ENCODE data around the gene LRP5.

LRP5 gene

GRCh38 chr11:68371171-68372041 is 59.0 kb downstream of the LRP5 start:
- H3K9me3 ChIP-seq = no peaks in the 10 kb centered on the region
- H3K4me3 ChIP-seq (ENCODE audit: low read depth in 1 of 2, low read length in 1 of 2) = no peak overlapping the region
- no peaks in the 10 kb centered on the region for H3K36me3 ChIP-seq
- H3K27me3 ChIP-seq = peaks cover 46% of the 10 kb centered on the region
- no peaks in the 10 kb centered on the region for H3K4me1 ChIP-seq (ENCODE audit: control insufficient read depth in 1 of 2, insufficient read depth in 1 of 2, low read depth in 1 of 2, low read length in 1 of 2)
- no peak for TF ChIP-seq CTCF (IDR thresholded peaks at IDR 0.05)
- H3K27ac ChIP-seq = no peak overlapping the region

DNA sequence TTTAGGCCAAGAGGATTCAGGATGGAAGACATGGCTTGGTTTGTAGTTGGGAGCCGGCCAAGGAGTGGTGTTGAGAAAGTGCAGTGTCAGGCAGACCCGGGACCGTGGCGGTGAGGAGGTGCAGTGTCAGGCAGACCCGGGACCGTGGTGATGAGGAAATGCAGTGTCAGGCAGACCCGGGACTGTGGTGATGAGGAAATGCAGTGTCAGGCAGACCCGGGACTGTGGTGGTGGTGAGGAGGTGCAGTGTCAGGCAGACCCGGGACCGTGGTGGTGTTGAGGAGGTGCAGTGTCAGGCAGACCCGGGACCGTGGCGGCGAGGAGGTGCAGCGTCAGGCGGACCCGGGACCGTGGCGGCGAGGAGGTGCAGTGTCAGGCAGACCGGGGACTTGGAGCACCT is 59.7 kb downstream of the LRP5 start:
- Histone ChIP-seq H3K27ac (no peak overlapping the region), H3K9me3 (no peaks in the 10 kb centered on the region), H3K4me1 (ENCODE audit: control insufficient read depth in 1 of 2, insufficient read depth in 1 of 2, low read depth in 1 of 2, low read length in 1 of 2) (no peaks in the 10 kb centered on the region), H3K4me3 (ENCODE audit: low read depth in 1 of 2, low read length in 1 of 2) (no peak overlapping the region), H3K27me3 (peaks cover 46% of the 10 kb centered on the region), H3K36me3 (no peaks in the 10 kb centered on the region)
- no peak for TF ChIP-seq CTCF (IDR thresholded peaks at IDR 0.05)

- H3K36me3 ChIP-seq = no peaks in the 10 kb centered on the region
- no peak for TF ChIP-seq CTCF (IDR thresholded peaks at IDR 0.05)
Measured at GRCh38 chr11:68372625-68373024, 60.2 kb downstream of the LRP5 start.

DNA sequence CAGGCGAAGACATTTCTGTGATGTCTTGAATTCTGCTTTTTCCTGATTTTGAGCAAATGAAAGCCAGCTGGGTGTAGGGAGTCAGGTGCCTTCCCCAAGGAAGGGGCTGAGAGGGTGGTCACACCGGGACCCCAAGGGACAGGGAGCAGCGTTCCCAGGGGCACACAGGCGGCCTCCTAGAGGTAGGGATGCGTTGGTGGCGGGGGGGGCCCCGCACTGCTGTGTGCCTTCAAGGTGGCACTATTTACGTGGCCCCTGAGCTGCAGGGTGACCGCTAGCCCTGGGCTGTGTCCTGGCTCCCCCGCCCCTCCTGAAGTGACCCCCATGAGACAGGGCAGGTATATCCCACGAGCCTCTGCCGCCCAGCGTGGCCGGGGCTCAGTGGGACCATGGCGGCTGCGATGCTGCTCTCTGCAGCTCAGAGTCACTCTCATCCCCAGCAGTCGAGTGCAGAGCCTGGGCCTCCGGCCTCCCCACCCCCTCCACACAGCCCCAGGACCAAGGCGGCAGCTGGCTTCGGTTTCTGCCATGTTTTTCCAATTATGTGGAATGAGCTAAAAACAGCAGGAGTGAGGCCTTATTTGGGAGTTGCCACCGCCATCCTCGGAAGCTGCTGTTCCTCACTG is 60.9 kb downstream of the LRP5 start:
- Histone ChIP-seq H3K4me1 (ENCODE audit: control insufficient read depth in 1 of 2, insufficient read depth in 1 of 2, low read depth in 1 of 2, low read length in 1 of 2) (no peaks in the 10 kb centered on the region), H3K36me3 (no peaks in the 10 kb centered on the region), H3K4me3 (ENCODE audit: low read depth in 1 of 2, low read length in 1 of 2) (no peak overlapping the region), H3K27me3 (peaks cover 46% of the 10 kb centered on the region), H3K9me3 (no peaks in the 10 kb centered on the region), H3K27ac (no peak overlapping the region)
- no peak for TF ChIP-seq CTCF (IDR thresholded peaks at IDR 0.05)

More at GRCh38 chr11:68372625-68373024, 60.2 kb downstream of the LRP5 start:
- peaks cover 46% of the 10 kb centered on the region for H3K27me3 ChIP-seq
- H3K4me3 ChIP-seq (ENCODE audit: low read depth in 1 of 2, low read length in 1 of 2) = no peak overlapping the region
- H3K27ac ChIP-seq = no peak overlapping the region
- no peaks in the 10 kb centered on the region for H3K4me1 ChIP-seq (ENCODE audit: control insufficient read depth in 1 of 2, insufficient read depth in 1 of 2, low read depth in 1 of 2, low read length in 1 of 2)
- H3K9me3 ChIP-seq = no peaks in the 10 kb centered on the region

- Histone ChIP-seq H3K4me3 (ENCODE audit: low read depth in 1 of 2, low read length in 1 of 2) (no peak overlapping the region), H3K4me1 (ENCODE audit: control insufficient read depth in 1 of 2, insufficient read depth in 1 of 2, low read depth in 1 of 2, low read length in 1 of 2) (no peaks in the 10 kb centered on the region), H3K27me3 (peaks cover 50% of the 10 kb centered on the region), H3K36me3 (no peaks in the 10 kb centered on the region), H3K27ac (no peak overlapping the region), H3K9me3 (no peaks in the 10 kb centered on the region)
- no peak for TF ChIP-seq CTCF (IDR thresholded peaks at IDR 0.05)
Measured at GRCh38 chr11:68373815-68374501, 61.6 kb downstream of the LRP5 start.
